IMR-90 (cell line): ENCODE results near the gene ADCK2. TPM values are rescaled to one million over a fixed set of nuclear protein-coding genes. Genes with fewer than 3 reads are reported as not detected.

ENCODE experiments used
- ELK1 ChIP-seq: fragments of 150-350 bp; IDR thresholded peaks from 2 replicates; pipeline ENCODE4 v1.6.1; 2016; ENCODE audit warnings: low read depth, mild to moderate bottlenecking, low read length, moderate library complexity, borderline replicate concordance
- MAZ ChIP-seq: IDR thresholded peaks from 2 replicates; pipeline ENCODE4 v1.6.1; 2012; ENCODE audit warnings: low read depth, mild to moderate bottlenecking, low read length, improper control_type of control experiment, moderate library complexity, borderline replicate concordance
- polyA plus RNA-seq, 3 experiments: library from polyadenylated mRNA; depleted of rRNA; stranded (reverse); fragments of >200 nt; gene quantifications; 2 replicates each; pipeline ENCODE4 v1.2.3, GENCODE V29; 2012; ENCODE audit warnings: low replicate concordance in 1 of 3
- total RNA-seq: library from RNA; depleted of rRNA; stranded (reverse); fragments of >200 nt; gene quantifications from 2 replicates; pipeline ENCODE4 v1.2.3, GENCODE V29; 2012

ADCK2 gene
- total and polyA plus RNA-seq, 2 of the 4 experiments (the other 2 are of a cell fraction) = 7.1 to 10.0 TPM

- TF ChIP-seq ELK1 (no peak), MAZ (peak; percentile 67; the same call in 1 of the 2 replicates)
Observed at GRCh38 chr7:140625908-140626868, 46.6 kb upstream of the ADCK2 start (continued).
